Liver (tissue), 2 donors: ENCODE data around the gene SMG7.

ENCODE experiments used
- CTCF ChIP-seq: fragments of 150-350 bp; IDR thresholded peaks from 2 replicates; pipeline ENCODE4 v1.5.1; 2017; ENCODE audit warnings: improper control_type of control experiment, low read depth, low read length; ENCODE audit not compliant: missing input control
- FOXA2 ChIP-seq: IDR thresholded peaks from 2 replicates; pipeline ENCODE4 v1.6.1; 2016; ENCODE audit warnings: antibody characterized with exemption
- donor health status: healthy.

- no peak for TF ChIP-seq FOXA2
- TF ChIP-seq CTCF, result no peak
These were observed 12.0 kb downstream of the SMG7 start for GRCh38 chr1:183484254-183484653.
